ENCODE results near the gene LOXHD1. TPM values are rescaled to one million over a fixed set of nuclear protein-coding genes. Genes with fewer than 3 reads are reported as not detected.

LOXHD1 gene
- total RNA-seq, 1 donor from 2014 or later = under 0.01 TPM

GRCh38 chr18:46574000-46574742 lies 82.8 kb downstream of the LOXHD1 start:
- no peak for DNase-seq

GRCh38 chr18:46573156-46573555 lies 83.9 kb downstream of the LOXHD1 start:
- no peak for DNase-seq

- no peak for DNase-seq
These were observed 85.3 kb downstream of the LOXHD1 start for GRCh38 chr18:46571756-46572155.

- DNase-seq = no peak
These were observed 86.4 kb downstream of the LOXHD1 start for GRCh38 chr18:46570666-46571065.

GRCh38 chr18:46570134-46570533 lies 86.9 kb downstream of the LOXHD1 start:
- DNase-seq = no peak

GRCh38 chr18:46569211-46569610 lies 87.8 kb downstream of the LOXHD1 start:
- no peak for DNase-seq

GRCh38 chr18:46567196-46567595 lies 89.8 kb downstream of the LOXHD1 start:
- no peak for DNase-seq

- DNase-seq = no peak
These were observed 90.9 kb downstream of the LOXHD1 start for GRCh38 chr18:46566111-46566510.

- no peak for DNase-seq
These were observed 91.8 kb downstream of the LOXHD1 start for GRCh38 chr18:46565256-46565655.

- DNase-seq = no peak
These were observed 93.7 kb downstream of the LOXHD1 start for GRCh38 chr18:46563317-46563716.

- DNase-seq = no peak
These were observed 94.3 kb downstream of the LOXHD1 start for GRCh38 chr18:46562674-46563192.

GRCh38 chr18:46560671-46561045 lies 96.4 kb downstream of the LOXHD1 start:
- DNase-seq = no peak

GRCh38 chr18:46559946-46560670 lies 96.9 kb downstream of the LOXHD1 start:
- DNase-seq = no peak

GRCh38 chr18:46559296-46559695 lies 97.7 kb downstream of the LOXHD1 start:
- DNase-seq = no peak

GRCh38 chr18:46556590-46557206 lies 100.3 kb downstream of the LOXHD1 start:
- no peak for DNase-seq

GRCh38 chr18:46555724-46556123 lies 101.3 kb downstream of the LOXHD1 start:
- peak; percentile 71 for DNase-seq

GRCh38 chr18:46555213-46555612 lies 101.8 kb downstream of the LOXHD1 start:
- no peak for DNase-seq

GRCh38 chr18:46554406-46555080 lies 102.5 kb downstream of the LOXHD1 start:
- no peak for DNase-seq

- DNase-seq = no peak
These were observed 106.4 kb downstream of the LOXHD1 start for GRCh38 chr18:46550609-46551008.

GRCh38 chr18:46547520-46547919 lies 109.5 kb downstream of the LOXHD1 start:
- no peak for DNase-seq

GRCh38 chr18:46546111-46546640 lies 110.8 kb downstream of the LOXHD1 start:
- DNase-seq = no peak

- DNase-seq = peak; percentile 29
These were observed 114.5 kb downstream of the LOXHD1 start for GRCh38 chr18:46542545-46542944.

Measured in dermis blood vessel endothelial cell (primary cell).